ENCODE data around the gene PSAT1. TPM values are rescaled to one million over a fixed set of nuclear protein-coding genes. Genes with fewer than 3 reads are reported as not detected.

PSAT1 gene
- polyA plus RNA-seq, 1 donor from 2014 or later: 5.2 TPM

DNA sequence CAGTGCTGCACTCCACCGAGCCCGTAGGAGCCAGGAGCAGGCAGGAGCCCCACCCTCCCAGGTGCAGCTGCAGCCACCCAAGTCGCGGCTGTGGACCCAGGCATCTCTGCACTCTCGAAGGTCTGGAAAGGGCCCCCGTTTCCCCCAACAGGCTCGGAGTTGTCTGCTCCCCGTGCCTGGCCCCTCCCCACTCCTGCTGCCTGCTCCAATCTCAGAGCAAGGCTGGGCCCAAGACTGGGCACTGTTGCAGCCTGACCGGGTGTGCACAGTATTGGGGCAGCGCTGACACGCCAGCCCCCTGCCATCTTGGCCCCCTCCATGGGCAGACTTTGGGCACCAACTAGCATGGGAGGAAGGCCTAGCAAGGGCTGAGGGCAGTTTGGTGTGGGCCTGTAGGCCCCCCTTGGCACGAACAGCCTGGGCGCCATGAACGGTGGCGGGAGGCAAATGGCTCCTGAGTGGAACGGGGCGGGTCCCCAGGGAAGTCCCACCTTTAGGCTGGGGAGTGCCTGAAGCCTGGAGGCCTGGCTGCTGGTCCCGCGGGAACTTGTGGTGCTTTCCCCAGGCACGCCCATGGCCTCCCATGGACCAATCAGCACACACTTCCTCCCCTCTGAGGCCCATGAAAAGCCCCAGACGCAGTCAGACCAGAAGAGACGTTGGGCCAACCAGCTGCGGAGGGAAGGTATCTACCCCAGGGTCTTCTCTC is 60.4 kb downstream of the PSAT1 start:
- Mint-ChIP-seq H3K27ac (no peak overlapping the region), H3K4me1 (peaks cover 0 to 4% (median 3%) of the 10 kb centered on the region in 3 donors), H3K4me3 (no peak overlapping the region), H3K36me3 (peaks cover 6% of the 10 kb centered on the region), H3K9me3 (peaks cover 0 to 5% (median 0%) of the 10 kb centered on the region in 3 donors), H3K27me3 (no peaks in the 10 kb centered on the region)

GRCh38 chr9:78358329-78359051 is 61.6 kb downstream of the PSAT1 start:
- no peak overlapping the region for H3K27ac Mint-ChIP-seq
- no peak overlapping the region for H3K4me3 Mint-ChIP-seq
- peaks cover 0 to 4% (median 3%) of the 10 kb centered on the region in 3 donors for H3K4me1 Mint-ChIP-seq
- peaks cover 0 to 5% (median 0%) of the 10 kb centered on the region in 3 donors for H3K9me3 Mint-ChIP-seq
- H3K36me3 Mint-ChIP-seq: peaks cover 6% of the 10 kb centered on the region
- no peaks in the 10 kb centered on the region for H3K27me3 Mint-ChIP-seq

- Mint-ChIP-seq H3K27ac (no peak overlapping the region), H3K9me3 (no peaks in the 10 kb centered on the region), H3K4me1 (no peaks in the 10 kb centered on the region), H3K4me3 (no peak overlapping the region), H3K27me3 (no peaks in the 10 kb centered on the region), H3K36me3 (no peaks in the 10 kb centered on the region)
These were observed 66.3 kb downstream of the PSAT1 start for GRCh38 chr9:78363221-78363620.

- Mint-ChIP-seq H3K27ac (no peak overlapping the region), H3K4me3 (no peak overlapping the region), H3K36me3 (no peaks in the 10 kb centered on the region), H3K4me1 (peaks cover 0 to under 1% (median 0%) of the 10 kb centered on the region in 3 donors), H3K9me3 (no peaks in the 10 kb centered on the region), H3K27me3 (peaks cover 2% of the 10 kb centered on the region)
These were observed 69.1 kb downstream of the PSAT1 start for GRCh38 chr9:78365748-78366697.

GRCh38 chr9:78366827-78367226 is 69.9 kb downstream of the PSAT1 start:
- Mint-ChIP-seq H3K9me3 (no peaks in the 10 kb centered on the region), H3K27me3 (peaks cover 5% of the 10 kb centered on the region), H3K4me3 (no peak overlapping the region), H3K27ac (peak overlapping the region in 1 of 3 donors; percentile 8), H3K36me3 (no peaks in the 10 kb centered on the region), H3K4me1 (peaks cover 0 to 2% (median 0%) of the 10 kb centered on the region in 3 donors)

GRCh38 chr9:78368236-78368635 is 71.3 kb downstream of the PSAT1 start:
- Mint-ChIP-seq H3K27me3 (peaks cover 12% of the 10 kb centered on the region), H3K4me3 (no peak overlapping the region), H3K36me3 (no peaks in the 10 kb centered on the region), H3K9me3 (no peaks in the 10 kb centered on the region), H3K27ac (no peak overlapping the region), H3K4me1 (peaks cover 0 to 2% (median 0%) of the 10 kb centered on the region in 3 donors)

DNA sequence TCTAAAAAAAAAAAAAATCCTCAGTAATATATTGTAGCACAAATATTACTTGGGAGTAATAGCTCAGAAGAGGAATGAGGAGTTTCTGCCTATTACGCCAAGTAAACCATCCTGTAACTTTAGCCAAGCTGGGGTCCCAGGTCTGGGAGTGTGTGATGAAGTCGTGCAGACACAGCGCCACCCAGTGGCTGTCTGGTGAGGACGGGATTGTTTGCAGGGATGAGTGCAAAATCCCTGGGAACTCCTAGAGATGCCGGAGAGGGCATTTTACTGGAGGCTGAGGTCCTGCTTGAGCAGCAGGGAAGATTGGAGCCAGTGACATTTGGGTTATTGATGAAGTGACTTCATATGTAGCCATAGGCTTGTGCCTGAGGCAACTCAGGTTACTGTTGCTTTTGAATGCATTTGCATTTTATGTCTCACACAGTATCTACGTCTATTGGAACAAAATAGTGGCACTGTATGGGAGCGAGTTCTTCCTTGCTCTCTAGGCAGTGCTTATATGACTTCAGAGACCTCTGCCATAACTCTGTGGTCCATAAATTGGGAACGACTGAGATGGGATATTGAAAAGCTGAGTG is 72.8 kb downstream of the PSAT1 start:
- Mint-ChIP-seq H3K36me3 (no peaks in the 10 kb centered on the region), H3K27me3 (peaks cover 12% of the 10 kb centered on the region), H3K27ac (no peak overlapping the region), H3K4me3 (no peak overlapping the region), H3K9me3 (no peaks in the 10 kb centered on the region), H3K4me1 (peaks cover 0 to 2% (median 0%) of the 10 kb centered on the region in 3 donors)

DNA sequence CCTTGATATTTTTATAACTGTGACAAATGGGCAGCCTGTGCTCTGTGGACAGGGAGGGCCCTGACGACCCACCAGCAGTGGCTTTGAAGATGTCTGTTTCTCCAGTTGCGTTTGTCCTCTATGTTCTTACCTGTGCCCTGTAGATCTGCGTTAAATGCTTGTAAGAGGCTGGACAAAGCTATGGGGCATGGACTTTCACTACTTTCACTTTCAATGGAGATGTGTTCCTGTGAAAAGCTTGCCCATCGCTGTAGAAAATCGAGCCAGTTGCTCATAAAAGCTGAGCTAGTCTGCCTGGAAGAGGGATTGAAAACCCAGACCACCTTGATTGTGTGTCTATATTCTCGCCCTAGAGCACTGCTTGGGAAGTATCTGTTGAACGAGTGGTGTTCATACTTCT is 74.1 kb downstream of the PSAT1 start:
- Mint-ChIP-seq H3K27me3 (peaks cover 12% of the 10 kb centered on the region), H3K4me3 (no peak overlapping the region), H3K4me1 (peaks cover 0 to 2% (median 0%) of the 10 kb centered on the region in 3 donors), H3K9me3 (no peaks in the 10 kb centered on the region), H3K27ac (no peak overlapping the region), H3K36me3 (no peaks in the 10 kb centered on the region)

DNA sequence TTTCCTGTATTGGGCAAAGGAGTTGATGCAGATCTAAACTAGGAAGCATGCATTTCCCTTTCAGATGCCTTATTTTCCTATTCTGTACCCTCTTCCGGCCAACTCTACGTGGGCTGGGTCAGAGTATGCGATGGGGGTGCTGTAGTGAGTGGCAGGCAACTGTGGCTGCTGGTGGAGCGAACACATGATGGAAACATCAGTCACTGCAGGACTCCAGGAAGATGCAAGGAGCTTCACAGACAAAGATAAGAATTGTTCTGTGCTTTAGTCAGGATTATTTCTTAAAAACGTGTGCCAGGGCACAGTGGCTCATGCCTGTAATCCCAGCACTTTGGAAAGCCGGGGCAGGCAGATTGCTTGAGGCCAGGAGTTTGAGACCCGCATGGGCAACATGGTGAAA is 75.1 kb downstream of the PSAT1 start:
- Mint-ChIP-seq H3K9me3 (no peaks in the 10 kb centered on the region), H3K36me3 (no peaks in the 10 kb centered on the region), H3K27ac (no peak overlapping the region), H3K27me3 (peaks cover 12% of the 10 kb centered on the region), H3K4me1 (peaks cover 0 to 2% (median 0%) of the 10 kb centered on the region in 3 donors), H3K4me3 (no peak overlapping the region)

Other genes starting within 250 kb of the PSAT1 start
- gene CEP78, start 61.0 kb upstream of the PSAT1 start, polyA plus RNA-seq: 12.3 TPM